ENCODE results near the gene FBXW10. TPM values are rescaled to one million over a fixed set of nuclear protein-coding genes. Genes with fewer than 3 reads are reported as not detected.
"Not testable (repeated sequence)": the region's sequence is repeated elsewhere in the genome, so short reads cannot be mapped to it uniquely, and the experiment has no call there.

FBXW10 gene, protein sequence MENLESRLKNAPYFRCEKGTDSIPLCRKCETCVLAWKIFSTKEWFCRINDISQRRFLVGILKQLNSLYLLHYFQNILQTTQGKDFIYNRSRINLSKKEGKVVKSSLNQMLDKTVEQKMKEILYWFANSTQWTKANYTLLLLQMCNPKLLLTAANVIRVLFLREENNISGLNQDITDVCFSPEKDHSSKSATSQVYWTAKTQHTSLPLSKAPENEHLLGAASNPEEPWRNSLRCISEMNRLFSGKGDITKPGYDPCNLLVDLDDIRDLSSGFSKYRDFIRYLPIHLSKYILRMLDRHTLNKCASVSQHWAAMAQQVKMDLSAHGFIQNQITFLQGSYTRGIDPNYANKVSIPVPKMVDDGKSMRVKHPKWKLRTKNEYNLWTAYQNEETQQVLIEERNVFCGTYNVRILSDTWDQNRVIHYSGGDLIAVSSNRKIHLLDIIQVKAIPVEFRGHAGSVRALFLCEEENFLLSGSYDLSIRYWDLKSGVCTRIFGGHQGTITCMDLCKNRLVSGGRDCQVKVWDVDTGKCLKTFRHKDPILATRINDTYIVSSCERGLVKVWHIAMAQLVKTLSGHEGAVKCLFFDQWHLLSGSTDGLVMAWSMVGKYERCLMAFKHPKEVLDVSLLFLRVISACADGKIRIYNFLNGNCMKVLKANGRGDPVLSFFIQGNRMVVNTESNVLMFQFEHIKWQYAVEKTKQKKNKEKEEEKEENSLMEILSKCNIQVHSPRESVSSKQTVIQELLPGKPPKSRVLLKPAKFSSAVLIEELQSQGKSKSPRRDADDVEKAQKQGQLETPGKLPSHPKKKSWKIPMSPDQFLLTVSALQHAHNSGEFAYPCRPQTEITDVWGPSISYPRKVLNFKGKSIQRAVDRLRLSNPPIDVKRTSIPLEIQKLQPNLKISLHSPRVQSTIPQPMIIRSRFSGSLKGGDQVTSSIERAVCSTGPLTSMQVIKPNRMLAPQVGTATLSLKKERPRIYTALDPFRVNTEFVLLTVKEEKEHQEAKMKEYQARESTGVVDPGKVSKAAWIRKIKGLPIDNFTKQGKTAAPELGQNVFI
- not detected in 3 replicates for total RNA-seq
- long read RNA-seq: 0 reads

DNA sequence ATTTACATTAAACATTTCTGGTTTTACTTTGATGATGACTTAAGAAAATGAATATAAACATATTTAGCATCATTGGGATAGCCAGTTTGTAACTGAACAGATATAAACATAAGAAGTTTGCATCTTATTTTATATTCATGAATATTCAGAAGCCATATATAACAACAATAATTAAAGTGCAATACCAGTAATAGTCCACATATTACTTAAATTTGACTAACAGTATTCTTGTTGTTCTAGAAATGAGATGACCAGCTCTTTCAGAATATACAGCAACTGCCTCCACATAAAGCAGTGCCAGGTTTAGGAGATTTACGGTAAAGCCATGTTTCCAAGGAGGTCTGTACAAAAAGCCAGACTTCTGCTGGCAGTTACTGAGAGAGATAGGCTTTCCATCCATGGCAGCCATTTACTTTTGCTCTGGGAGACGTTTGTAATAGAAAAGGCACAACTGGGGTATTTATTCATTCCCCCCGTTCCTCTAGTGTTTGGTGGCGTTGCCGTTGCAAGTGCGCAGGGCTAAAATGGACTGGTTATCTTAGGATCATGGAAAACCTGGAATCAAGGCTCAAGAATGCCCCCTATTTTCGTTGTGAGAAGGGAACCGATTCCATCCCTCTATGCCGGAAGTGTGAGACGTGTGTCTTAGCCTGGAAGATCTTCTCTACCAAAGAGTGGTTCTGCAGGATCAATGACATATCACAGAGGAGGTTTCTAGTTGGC is at the start of gene FBXW10:
TSS of gene FBXW10 (plus strand) at position 356 of the 723 bp plus-strand sequence. CDS start at position 547, 191 bp downstream.
- not testable (repeated sequence) for H3K27ac Mint-ChIP-seq (ENCODE audit: unreplicated experiment); H3K4me3 Mint-ChIP-seq (ENCODE audit: unreplicated experiment); H3K9me3 Mint-ChIP-seq (ENCODE audit: low read depth); DNase-seq (ENCODE audit: low spot score); H3K36me3 Mint-ChIP-seq (ENCODE audit: low read depth); H3K27me3 Mint-ChIP-seq (ENCODE audit: low read depth); H3K4me1 Mint-ChIP-seq (ENCODE audit: low read depth)

DNA sequence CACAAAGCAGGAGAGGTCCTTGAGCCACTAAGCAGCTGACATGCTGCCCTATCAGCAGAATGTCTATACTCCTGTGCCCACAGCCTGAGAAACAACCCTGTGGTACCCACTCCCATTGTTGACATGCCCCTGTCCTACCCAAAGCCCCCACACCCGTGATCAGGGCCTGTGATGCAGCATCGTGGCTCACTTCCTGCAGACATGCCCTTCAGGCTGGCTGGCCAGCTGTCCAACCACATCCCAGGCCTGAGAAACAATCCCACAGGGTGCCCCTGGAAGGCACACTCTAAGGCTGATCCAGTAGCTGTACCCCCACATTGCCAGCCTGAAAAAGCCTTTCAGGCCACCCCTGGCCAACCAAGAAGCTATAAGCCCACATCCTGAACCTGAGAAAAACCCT is 48.7 kb upstream of the FBXW10 start:
- not testable (repeated sequence) for H3K9me3 Mint-ChIP-seq (ENCODE audit: low read depth); DNase-seq (ENCODE audit: low spot score); H3K4me3 Mint-ChIP-seq (ENCODE audit: unreplicated experiment); H3K27me3 Mint-ChIP-seq (ENCODE audit: low read depth); H3K36me3 Mint-ChIP-seq (ENCODE audit: low read depth); H3K27ac Mint-ChIP-seq (ENCODE audit: unreplicated experiment)
- peaks cover 11% of the 10 kb centered on the region for H3K4me1 Mint-ChIP-seq (ENCODE audit: low read depth)

DNA sequence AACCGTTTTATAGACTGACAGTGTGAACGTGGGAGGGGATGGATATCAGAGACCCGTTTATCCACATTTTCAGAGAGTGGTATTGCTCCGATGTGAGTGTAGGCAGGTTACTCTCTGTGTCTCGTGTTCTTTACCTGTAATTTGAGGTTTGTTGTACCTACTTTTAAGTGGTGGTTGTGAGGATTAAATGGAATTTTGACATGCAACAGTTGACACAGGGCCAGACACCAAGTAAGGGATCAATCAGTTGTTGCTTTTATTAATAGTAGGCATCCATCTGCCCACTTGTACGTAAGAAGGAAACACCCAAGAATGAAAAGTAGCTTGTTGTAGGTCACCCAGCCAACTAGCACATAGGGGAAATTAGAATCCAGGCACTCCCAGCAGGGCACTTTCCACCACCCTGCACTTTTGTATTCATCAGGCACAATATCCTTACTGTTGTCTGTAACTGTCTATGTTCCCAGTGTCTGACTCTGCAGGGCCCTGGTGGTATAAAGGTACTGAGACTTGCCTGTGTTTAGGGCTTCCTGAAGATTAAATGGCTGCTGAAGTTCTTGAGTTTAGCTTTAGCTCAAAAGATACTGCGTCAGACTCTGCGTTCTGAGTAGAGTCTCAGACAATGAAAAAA is 45.3 kb upstream of the FBXW10 start:
- H3K27ac Mint-ChIP-seq (ENCODE audit: unreplicated experiment); DNase-seq (ENCODE audit: low spot score); H3K27me3 Mint-ChIP-seq (ENCODE audit: low read depth); H3K9me3 Mint-ChIP-seq (ENCODE audit: low read depth); H3K36me3 Mint-ChIP-seq (ENCODE audit: low read depth): not testable (repeated sequence)
- Mint-ChIP-seq H3K4me3 (ENCODE audit: unreplicated experiment) (peak overlapping the region; percentile 88), H3K4me1 (ENCODE audit: low read depth) (peaks cover 11% of the 10 kb centered on the region)
- TF ChIP-seq, protein P1, sequence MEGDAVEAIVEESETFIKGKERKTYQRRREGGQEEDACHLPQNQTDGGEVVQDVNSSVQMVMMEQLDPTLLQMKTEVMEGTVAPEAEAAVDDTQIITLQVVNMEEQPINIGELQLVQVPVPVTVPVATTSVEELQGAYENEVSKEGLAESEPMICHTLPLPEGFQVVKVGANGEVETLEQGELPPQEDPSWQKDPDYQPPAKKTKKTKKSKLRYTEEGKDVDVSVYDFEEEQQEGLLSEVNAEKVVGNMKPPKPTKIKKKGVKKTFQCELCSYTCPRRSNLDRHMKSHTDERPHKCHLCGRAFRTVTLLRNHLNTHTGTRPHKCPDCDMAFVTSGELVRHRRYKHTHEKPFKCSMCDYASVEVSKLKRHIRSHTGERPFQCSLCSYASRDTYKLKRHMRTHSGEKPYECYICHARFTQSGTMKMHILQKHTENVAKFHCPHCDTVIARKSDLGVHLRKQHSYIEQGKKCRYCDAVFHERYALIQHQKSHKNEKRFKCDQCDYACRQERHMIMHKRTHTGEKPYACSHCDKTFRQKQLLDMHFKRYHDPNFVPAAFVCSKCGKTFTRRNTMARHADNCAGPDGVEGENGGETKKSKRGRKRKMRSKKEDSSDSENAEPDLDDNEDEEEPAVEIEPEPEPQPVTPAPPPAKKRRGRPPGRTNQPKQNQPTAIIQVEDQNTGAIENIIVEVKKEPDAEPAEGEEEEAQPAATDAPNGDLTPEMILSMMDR (IDR thresholded peaks at IDR 0.05): peak; percentile 9

DNA sequence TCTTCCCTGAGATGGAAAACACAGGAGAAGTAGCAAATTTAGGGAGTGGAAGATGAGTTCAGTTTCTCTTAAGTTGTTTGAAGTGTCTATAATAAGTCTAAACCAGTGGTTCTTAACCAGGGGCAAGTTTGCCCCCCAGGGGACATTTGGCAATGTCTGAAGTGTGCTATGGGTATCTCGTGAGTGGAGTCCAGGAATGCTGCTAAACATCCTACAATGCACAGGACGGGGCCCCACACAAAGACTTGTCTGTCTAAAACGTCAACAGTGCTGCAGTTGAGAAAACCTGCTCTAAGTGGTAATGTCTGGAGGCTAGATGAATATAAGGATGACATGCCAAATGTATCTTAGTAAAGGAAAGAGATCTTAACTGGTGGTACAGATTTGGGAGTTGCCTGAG is 37.9 kb upstream of the FBXW10 start:
- DNase-seq (ENCODE audit: low spot score); H3K4me3 Mint-ChIP-seq (ENCODE audit: unreplicated experiment); H3K36me3 Mint-ChIP-seq (ENCODE audit: low read depth); H3K27ac Mint-ChIP-seq (ENCODE audit: unreplicated experiment); H3K4me1 Mint-ChIP-seq (ENCODE audit: low read depth); H3K9me3 Mint-ChIP-seq (ENCODE audit: low read depth); H3K27me3 Mint-ChIP-seq (ENCODE audit: low read depth): not testable (repeated sequence)

DNA sequence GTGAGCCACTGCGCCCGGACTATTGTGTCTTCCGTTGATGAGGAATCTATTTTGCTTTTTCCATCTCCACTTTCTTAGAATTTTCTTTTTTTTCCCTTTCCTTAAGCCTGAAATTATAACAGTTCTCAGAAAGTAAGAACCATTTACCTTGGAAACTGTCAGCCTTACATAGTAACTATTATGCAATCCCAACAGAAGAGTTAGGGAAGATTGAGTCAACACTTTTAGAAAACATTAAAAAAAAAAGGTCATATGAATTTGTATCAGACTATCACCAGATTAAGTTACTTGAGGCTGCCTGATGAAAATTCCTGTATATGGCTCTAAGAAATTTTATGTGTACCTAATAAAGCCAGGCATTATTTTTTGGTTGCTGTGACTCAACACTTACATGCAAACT is 35.6 kb upstream of the FBXW10 start:
- not testable (repeated sequence) for H3K27ac Mint-ChIP-seq (ENCODE audit: unreplicated experiment); H3K9me3 Mint-ChIP-seq (ENCODE audit: low read depth); H3K36me3 Mint-ChIP-seq (ENCODE audit: low read depth); H3K4me1 Mint-ChIP-seq (ENCODE audit: low read depth); H3K4me3 Mint-ChIP-seq (ENCODE audit: unreplicated experiment); H3K27me3 Mint-ChIP-seq (ENCODE audit: low read depth); DNase-seq (ENCODE audit: low spot score)

DNA sequence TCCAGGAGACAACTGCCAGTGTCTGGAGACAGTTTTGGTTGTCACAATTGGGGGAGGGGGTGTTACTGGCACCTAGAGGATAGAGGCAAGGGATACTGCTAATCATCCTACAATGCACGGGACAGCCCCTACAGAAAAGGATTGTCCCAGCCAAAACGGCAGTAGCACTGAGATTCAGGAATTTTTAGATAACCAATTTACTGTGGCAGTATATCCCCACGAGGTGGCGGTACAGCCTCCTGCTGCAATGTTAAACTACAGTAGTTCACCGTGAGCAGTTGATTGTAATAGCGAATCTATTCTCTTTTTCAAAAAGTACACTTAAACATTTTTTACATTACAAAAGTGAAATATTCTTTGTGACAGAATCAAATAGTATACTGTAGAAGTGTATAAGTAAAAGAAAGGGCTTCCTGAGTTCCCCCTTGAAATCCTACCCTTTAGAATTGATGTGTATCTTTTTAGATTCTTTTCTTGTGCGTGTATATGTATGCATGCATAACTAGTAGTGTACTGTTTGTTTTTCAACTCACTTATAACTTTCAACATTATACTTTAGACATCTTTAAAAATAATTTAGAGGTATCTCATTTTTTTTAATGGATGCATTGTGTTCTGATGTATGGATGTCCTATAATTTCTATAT is 31.4 kb upstream of the FBXW10 start:
- TF ChIP-seq, protein P1 (IDR thresholded peaks at IDR 0.05): peak; percentile 80
- not testable (repeated sequence) for H3K4me3 Mint-ChIP-seq (ENCODE audit: unreplicated experiment); H3K27ac Mint-ChIP-seq (ENCODE audit: unreplicated experiment); DNase-seq (ENCODE audit: low spot score); H3K4me1 Mint-ChIP-seq (ENCODE audit: low read depth); H3K9me3 Mint-ChIP-seq (ENCODE audit: low read depth); H3K27me3 Mint-ChIP-seq (ENCODE audit: low read depth); H3K36me3 Mint-ChIP-seq (ENCODE audit: low read depth)

DNA sequence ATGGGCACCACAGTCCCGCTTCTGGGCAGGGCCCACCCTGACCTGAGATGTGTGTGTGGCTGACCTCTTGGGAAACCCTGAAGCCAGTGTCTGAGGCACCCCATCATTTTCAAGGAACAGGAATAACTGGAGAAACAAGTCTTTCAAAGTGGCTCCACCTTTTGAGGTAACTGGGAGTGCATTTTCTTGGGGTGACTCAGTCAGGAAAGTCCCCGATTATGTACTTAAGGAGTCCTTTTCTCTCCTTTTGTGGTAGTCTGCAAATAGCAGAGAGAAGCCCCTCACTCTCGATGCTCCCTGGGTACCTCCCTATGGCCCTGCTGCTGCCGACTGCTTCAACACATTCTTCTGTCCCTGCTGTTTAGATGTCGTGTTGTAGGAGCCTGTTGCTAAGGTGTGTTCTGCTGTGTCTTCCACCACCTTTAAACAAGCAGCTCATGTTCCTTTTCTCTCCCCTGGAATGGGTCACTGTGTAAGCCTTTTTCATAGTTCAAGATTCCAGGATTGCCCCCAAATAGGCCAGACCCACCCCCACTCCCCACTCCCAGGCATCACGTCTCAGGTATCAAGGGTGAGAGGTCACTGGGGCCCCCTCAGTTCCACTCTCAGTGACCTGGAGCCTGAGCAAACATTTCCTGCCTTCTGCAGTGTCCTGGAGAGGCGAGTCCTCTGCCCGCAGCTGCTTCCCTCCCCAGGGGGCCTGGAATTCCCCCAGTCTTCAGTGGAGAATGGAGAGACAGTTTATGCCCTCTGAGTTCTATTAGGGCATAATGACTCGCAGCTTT is 25.0 kb upstream of the FBXW10 start:
- Mint-ChIP-seq H3K27ac (ENCODE audit: unreplicated experiment) (peak overlapping the region; percentile 64), H3K4me1 (ENCODE audit: low read depth) (peaks cover 20% of the 10 kb centered on the region)
- DNase-seq (ENCODE audit: low spot score); H3K27me3 Mint-ChIP-seq (ENCODE audit: low read depth); H3K9me3 Mint-ChIP-seq (ENCODE audit: low read depth); H3K4me3 Mint-ChIP-seq (ENCODE audit: unreplicated experiment); H3K36me3 Mint-ChIP-seq (ENCODE audit: low read depth): not testable (repeated sequence)

DNA sequence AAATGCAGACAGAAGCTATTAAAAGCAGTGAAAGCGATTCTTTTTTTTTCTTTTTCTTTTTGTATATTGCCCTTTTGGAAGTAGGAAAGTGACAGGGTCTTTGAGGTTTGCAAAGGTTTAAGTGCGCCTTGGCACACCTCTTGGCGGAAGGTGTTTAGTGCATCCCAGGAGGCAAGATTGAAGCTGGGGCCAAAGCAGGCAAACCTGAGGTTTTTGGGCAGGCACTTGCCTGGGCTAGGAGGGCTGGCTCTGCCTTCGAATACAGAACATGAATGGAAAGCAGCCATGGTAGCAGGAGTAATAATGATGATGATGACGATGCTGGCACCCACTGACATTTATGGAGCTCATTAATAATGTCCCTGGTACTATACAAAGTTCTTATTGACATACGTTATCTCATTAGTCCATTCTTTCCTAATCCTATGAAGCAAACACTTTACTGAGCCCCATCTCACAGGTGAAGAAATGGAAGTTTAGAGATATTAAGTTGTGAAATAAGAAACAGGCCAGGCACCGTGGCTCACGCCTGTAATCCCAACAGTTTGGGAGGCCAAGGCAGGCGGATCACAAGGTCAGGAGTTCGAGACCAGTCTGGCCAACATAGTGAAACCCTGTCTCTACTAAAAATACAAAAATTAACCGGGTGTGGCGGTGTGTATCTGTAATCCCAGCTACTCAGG is 24.3 kb upstream of the FBXW10 start:
- H3K9me3 Mint-ChIP-seq (ENCODE audit: low read depth); H3K36me3 Mint-ChIP-seq (ENCODE audit: low read depth); DNase-seq (ENCODE audit: low spot score); H3K4me3 Mint-ChIP-seq (ENCODE audit: unreplicated experiment); H3K27me3 Mint-ChIP-seq (ENCODE audit: low read depth): not testable (repeated sequence)
- H3K27ac Mint-ChIP-seq (ENCODE audit: unreplicated experiment): peak overlapping the region; percentile 64
- peaks cover 20% of the 10 kb centered on the region for H3K4me1 Mint-ChIP-seq (ENCODE audit: low read depth)

Measured in chondrocyte (in vitro differentiated cells).